Mononuclear cell (primary cell): ENCODE results near the gene CYP24A1. TPM values are rescaled to one million over a fixed set of nuclear protein-coding genes. Genes with fewer than 3 reads are reported as not detected.

Experiments
- H3K27me3 ChIP-seq: 2 replicates; pipeline ENCODE4 v1.6.0; 2011; ENCODE audit warnings: low read length, control low read depth; ENCODE audit not compliant: insufficient read depth
- H3K4me1 ChIP-seq: 2 replicates; pipeline ENCODE4 v1.5.1; 2011; ENCODE audit warnings: mild to moderate bottlenecking, low read length, control low read depth; ENCODE audit not compliant: insufficient read depth
- H3K4me3 ChIP-seq: 2 replicates; pipeline ENCODE4 v1.5.1; 2011; ENCODE audit warnings: mild to moderate bottlenecking, low read length, moderate library complexity
- H3K9me3 ChIP-seq: 2 replicates; pipeline ENCODE4 v1.5.1; 2011; ENCODE audit warnings: low read depth, mild to moderate bottlenecking, control low read depth, low read length
- total RNA-seq: library from RNA; depleted of rRNA; stranded (reverse); fragments of >200 nt; gene quantifications from one replicate; pipeline ENCODE4 v1.2.3, GENCODE V29; 2012

CYP24A1 gene
- total RNA-seq, 1 donor: 0.10 TPM

DNA sequence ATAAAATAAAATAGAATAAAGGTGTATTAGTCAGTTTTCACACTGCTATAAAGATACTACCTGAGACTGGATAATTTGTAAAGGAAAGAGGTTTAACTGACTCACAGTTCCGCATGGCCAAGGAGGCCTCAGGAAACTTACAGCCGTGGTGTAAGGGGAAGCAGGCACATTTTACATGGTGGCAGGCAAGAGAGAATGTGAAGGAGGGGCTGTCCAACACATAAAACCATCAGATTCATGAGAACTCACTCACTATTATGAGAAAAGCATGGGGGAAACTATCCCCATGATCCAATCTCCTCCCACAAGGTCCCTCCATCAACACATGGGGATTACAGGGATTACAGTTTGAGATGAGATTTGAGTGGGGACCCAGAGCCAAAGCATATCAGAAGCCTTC, 62.3 kb downstream of the CYP24A1 start:
- Histone ChIP-seq H3K4me3 (no peak overlapping the region), H3K4me1 (peaks cover 17% of the 10 kb centered on the region), H3K27me3 (no peaks in the 10 kb centered on the region), H3K9me3 (no peaks in the 10 kb centered on the region)

DNA sequence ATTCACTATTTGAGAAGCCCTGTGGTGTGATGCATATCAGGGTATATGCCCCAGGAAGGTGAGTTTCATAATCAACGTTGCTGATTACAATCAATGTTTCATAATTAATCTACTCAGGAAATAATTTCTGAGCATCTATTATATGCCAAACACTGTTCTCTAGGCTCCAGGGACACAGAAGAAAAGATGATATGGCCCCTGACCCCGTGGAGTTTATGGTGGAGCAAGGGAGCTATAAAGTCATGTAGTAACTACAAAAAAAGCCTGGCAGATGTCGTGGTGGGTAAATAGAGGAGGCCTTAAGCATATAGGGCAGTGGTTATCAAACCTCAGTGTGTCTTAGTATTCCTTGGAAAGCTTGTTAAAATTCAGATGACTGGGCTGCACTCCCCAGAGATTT, 63.3 kb downstream of the CYP24A1 start:
- Histone ChIP-seq H3K4me1 (peaks cover 10% of the 10 kb centered on the region), H3K27me3 (no peaks in the 10 kb centered on the region), H3K4me3 (no peak overlapping the region), H3K9me3 (no peaks in the 10 kb centered on the region)

DNA sequence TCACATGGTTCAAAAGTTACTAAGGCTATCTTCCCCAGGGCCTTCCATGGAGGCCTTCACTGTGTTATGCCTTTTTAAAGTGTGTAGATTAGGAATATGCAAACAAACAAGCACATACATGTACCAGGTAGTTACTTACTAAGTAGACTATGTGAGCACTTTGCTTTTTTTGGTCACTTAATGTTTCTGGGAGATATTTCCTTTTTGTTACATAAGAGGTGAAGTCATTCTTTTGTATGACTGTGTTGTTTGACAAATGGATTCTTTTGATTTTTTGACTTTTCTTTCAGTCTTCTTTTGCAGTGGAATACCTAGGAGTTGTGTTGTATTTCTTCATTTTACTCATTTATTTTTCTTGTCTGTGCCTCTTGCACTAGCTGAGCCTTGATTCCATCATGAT, 63.7 kb downstream of the CYP24A1 start:
- Histone ChIP-seq H3K4me3 (no peak overlapping the region), H3K27me3 (no peaks in the 10 kb centered on the region), H3K4me1 (peaks cover 6% of the 10 kb centered on the region), H3K9me3 (no peaks in the 10 kb centered on the region)

DNA sequence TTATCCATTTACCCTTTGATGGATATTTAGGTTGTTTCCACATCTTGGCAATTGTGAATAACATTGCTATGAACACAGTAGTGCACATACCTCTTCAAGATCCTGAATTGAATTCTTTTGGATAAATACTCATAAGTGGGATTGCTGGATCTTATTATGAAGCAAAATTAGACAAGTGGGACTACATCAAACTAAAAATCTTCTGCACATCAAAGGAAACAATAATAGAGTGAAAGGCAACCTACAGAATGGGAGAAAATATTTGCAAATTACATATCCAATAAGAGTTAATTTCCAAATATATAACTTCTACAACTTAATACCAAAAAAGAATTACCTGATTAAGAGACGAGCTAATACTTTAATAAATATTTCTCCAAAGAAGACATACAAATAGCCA, 65.0 kb downstream of the CYP24A1 start:
- Histone ChIP-seq H3K4me1 (no peaks in the 10 kb centered on the region), H3K9me3 (no peaks in the 10 kb centered on the region)

DNA sequence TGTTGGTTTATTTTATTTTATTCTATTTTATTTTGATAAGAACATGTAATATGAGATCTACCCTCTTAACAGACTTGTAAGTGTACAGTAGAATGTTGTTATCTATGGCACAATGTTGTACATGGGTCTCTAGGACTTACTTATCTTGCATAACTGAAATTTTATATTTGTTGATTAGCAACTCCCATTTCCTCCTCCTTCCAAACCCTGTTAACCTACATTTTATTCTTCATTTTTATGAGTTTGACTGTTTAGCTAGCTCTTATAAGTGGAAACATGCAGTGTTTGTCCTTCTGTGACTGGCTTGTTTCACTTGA, 65.5 kb downstream of the CYP24A1 start:
- Histone ChIP-seq H3K9me3 (no peaks in the 10 kb centered on the region), H3K27me3 (no peaks in the 10 kb centered on the region), H3K4me1 (no peaks in the 10 kb centered on the region), H3K4me3 (no peak overlapping the region)

More for the DNA sequence above, 65.0 kb downstream of the CYP24A1 start:
- no peaks in the 10 kb centered on the region for H3K27me3 ChIP-seq
- no peak overlapping the region for H3K4me3 ChIP-seq

DNA sequence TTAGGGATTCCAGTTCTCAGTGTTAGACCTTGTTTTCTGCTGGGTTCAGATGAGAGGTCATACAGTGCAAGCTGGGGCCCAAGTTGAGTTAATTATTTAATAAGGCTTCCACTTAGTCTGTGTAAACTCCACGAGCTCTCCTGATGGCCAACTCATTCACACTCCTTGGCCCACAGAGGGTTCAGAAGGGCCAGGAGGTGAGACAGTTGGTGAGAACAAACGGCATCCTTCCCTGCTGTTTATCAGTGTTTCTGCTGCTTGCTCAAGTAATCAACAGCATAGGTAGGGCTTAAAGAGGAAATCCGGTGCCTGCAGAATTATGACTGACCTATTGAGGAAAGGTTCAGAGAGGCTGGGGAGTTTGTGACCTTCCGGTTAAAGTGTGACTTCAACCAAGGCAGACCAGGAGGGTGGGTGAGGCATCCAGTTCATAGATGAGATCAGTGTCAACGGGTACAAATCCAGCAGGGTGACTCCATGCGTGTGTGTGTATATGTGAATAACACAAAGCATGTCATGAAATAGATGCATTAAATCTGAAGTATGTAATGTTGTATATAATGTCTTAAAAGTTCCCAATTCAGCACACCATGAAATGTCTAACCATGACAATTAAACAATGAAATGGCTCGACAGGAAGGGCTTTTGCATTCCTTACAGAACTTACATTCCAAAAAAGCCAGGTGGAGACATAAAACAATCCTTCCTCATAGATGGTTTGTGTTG, 66.0 kb downstream of the CYP24A1 start:
- no peaks in the 10 kb centered on the region for H3K9me3 ChIP-seq
- H3K4me3 ChIP-seq: no peak overlapping the region
- H3K27me3 ChIP-seq: no peaks in the 10 kb centered on the region
- H3K4me1 ChIP-seq: no peaks in the 10 kb centered on the region

DNA sequence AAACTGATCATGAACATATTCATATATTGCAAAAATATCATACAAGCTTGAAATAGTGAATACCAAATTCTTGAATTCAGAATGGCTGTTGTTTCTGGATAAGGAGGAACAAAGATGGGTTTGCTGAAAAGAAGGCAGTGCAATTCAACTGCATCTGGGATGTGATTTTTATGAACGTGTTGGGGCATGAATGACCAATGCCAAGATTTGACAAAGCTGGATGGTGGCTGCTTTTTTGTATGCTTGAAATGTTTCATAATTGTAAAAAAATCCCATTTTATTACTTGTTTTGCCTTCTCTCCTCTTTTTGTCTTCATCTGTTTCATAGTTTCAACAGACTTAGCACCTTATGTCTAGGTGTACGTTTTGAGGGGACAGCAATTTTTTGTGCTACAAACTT, 66.6 kb downstream of the CYP24A1 start:
- Histone ChIP-seq H3K27me3 (no peaks in the 10 kb centered on the region), H3K9me3 (no peaks in the 10 kb centered on the region), H3K4me3 (no peak overlapping the region), H3K4me1 (no peaks in the 10 kb centered on the region)

DNA sequence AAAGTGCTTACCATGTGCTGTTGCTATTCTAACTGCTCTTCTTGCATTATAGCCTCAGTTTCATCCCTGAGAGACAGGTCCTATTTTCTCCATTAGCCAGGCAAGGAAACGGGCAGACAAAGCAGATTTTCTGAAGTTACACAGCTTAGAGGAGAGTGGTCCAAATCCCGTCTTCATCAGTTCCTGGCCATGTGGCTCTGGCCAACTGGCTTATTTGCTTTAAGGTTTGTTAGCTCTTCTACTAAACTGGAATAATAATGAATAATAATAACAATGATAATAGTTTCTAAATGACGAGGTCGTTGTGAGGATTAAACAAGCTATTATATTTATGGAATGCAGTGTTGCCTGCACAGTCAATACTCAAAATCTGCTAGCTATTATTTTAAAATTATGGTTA, 67.6 kb downstream of the CYP24A1 start:
- Histone ChIP-seq H3K9me3 (no peaks in the 10 kb centered on the region), H3K4me3 (no peak overlapping the region), H3K4me1 (no peaks in the 10 kb centered on the region), H3K27me3 (no peaks in the 10 kb centered on the region)

DNA sequence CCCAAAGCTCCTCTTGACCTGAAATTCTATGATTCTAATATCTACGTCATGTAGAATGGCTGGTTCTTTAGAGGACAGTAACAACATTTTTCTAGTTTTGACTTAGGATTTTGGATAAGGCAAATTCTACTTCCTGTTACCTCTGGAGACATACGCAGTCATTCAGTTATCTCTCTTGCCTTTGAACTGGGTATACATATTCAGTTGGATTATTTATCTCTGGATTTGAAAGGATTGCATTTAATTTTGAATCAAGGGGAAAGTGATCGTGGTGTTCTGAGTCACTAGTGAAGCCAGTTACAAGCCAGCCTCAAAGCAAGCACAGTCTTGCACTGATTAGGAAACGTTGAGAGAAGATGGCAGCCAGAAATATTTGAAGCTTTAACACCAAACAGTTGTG, 68.1 kb downstream of the CYP24A1 start:
- Histone ChIP-seq H3K4me3 (no peak overlapping the region), H3K4me1 (no peaks in the 10 kb centered on the region), H3K9me3 (no peaks in the 10 kb centered on the region), H3K27me3 (no peaks in the 10 kb centered on the region)

DNA sequence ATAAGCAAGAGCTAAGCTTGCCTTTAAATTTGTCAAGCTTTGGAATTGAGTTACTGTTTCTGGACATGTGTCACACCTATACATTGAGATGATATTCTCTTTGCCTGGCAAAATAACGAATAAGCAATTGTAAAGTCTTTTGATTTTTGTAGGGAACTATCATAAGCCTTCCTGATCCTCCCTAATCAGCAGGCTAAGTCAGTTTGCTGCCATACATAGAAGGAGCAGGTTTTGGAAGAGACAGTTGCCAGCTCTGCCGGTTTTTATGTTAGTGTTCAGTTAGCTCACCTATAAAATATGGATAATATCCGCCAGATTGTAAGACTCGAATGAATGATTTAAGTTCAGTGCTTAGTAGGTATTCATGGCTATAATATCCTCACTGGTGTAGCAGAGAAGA, 69.0 kb downstream of the CYP24A1 start:
- Histone ChIP-seq H3K4me1 (no peaks in the 10 kb centered on the region), H3K9me3 (no peaks in the 10 kb centered on the region), H3K27me3 (no peaks in the 10 kb centered on the region), H3K4me3 (no peak overlapping the region)

DNA sequence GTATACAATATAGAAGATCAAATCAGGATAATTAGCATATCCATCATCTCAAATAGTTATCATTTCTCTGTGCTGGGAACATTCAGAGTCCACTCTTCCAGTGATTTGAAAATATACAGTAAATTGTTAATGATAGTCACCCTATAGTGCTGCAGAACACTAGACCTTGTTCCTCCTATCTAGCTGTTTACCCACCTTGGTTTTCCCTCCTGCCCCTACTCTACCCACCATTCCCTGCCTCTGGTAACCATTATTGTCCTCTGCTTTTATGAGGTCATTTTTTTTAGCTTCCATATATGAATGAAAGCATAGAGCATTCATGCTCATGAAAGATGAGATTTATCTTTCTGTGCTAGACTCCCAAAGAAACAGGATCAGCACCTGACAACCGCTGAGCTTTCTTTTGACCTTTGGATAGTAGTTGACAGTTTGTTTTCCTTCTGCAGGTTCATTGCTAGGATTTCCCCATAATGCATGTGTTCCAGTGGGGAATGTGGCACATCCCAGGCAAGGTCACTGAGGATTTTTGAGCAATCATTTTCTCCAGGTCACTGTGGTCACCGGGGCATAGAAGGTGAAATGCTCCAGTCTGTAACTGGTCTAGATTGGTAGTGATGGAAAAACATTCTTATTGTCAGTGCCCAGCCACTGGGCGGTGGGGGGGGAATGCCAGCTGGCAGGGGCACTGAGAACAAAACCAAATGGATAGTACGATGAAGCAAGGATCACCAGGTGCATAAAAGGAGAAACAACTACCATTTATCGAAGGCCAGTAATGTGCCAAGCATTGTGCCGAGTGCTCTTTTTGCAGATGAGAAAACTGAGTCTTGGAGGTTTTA, 69.8 kb downstream of the CYP24A1 start:
- Histone ChIP-seq H3K4me3 (no peak overlapping the region), H3K27me3 (no peaks in the 10 kb centered on the region), H3K4me1 (no peaks in the 10 kb centered on the region), H3K9me3 (no peaks in the 10 kb centered on the region)

Other genes with a start within 250 kb of the CYP24A1 start
- 0.84 TPM for gene BCAS1, start 103.4 kb downstream of the CYP24A1 start, total RNA-seq
- gene PFDN4, start 34.1 kb upstream of the CYP24A1 start, total RNA-seq: 59.9 TPM